Pulmonary artery endothelial cell (primary cell): ENCODE results near the gene RNF39. TPM values are rescaled to one million over a fixed set of nuclear protein-coding genes. Genes with fewer than 3 reads are reported as not detected.

Source experiments
- total RNA-seq: library from RNA; depleted of rRNA; stranded (reverse); fragments of >200 nt; gene quantifications from 2 replicates; pipeline ENCODE4 v1.2.3, GENCODE V29; 2014

The RNF39 gene
- total RNA-seq, 1 donor from 2014 or later: not detected

Other genes starting within 250 kb of the RNF39 start
- not detected in 2 replicates for gene HLA-G, start 247.9 kb downstream of the RNF39 start, total RNA-seq
- gene HLA-A, start 133.2 kb downstream of the RNF39 start, total RNA-seq: 328 and 660 TPM in 2 replicates
- 42.2 and 43.7 TPM in 2 replicates for gene POLR1H, start 14.5 kb downstream of the RNF39 start, total RNA-seq
- 11.5 and 14.0 TPM in 2 replicates for gene PPP1R11, start 8.6 kb downstream of the RNF39 start, total RNA-seq
- gene TRIM31, start 37.3 kb upstream of the RNF39 start, total RNA-seq: not detected in 2 replicates
- gene TRIM40, start 60.4 kb upstream of the RNF39 start, total RNA-seq: not detected in 2 replicates
- not detected in 2 replicates for gene TRIM10, start 85.4 kb upstream of the RNF39 start, total RNA-seq
- not detected in 2 replicates for gene TRIM15, start 87.8 kb upstream of the RNF39 start, total RNA-seq
- 25.2 and 31.7 TPM in 2 replicates for gene TRIM26, start 137.6 kb upstream of the RNF39 start, total RNA-seq